Transverse colon (tissue), 3 donors: Measurements from ENCODE around the gene DOCK9.

Experiments
- POLR2A ChIP-seq: fragments of 450-650 bp; IDR thresholded peaks from one replicate; pipeline ENCODE4 v1.6.1; 2016; ENCODE audit warnings: antibody characterized with exemption, mild to moderate bottlenecking, moderate library complexity
- TF ChIP-seq, protein P1 (sequence below), 5 experiments: fragments of 200-600 bp in 3 of 5; fragments of 450-650 bp in 2 of 5; sonication (generic) in 3 of 5; IDR thresholded peaks; 1 replicate in 2 of 5; 2 replicates in 3 of 5; pipeline ENCODE4 v1.5.1; 2016 to 2017; ENCODE audit warnings: antibody characterized with exemption in 5 of 5, inconsistent platforms in 3 of 5, mild to moderate bottlenecking in 2 of 5, moderate library complexity in 1 of 5

DNA sequence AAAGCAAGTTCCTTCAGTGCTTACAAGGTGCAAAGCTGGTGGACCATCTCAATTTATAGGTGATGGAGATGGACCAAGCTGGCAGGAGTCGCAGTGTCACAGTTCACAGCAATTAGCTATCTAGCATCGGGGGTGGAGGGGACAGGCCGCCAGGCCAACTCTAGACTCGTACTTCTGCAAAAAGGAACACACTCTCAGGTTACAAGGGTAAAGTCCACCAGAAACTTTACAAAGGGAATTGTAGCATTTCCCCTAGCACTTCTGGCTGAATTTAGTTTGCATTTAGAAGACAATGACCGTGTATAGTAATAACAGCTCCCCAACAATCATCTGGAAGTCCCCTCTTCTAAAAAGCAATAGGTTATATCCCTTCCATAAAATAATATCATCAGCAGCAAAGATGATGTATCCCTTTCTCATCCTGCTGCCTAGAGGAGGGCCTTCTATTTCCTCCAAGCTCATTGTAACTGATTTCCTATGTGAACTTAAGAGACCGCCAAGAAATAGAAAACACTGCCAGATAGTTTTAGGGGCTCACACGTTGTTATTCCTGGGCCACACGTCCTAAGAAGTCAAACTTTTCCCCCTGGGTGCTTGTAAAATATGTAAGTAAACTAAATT, 8.5 kb upstream of the DOCK9 start:
- TF ChIP-seq, protein P1, sequence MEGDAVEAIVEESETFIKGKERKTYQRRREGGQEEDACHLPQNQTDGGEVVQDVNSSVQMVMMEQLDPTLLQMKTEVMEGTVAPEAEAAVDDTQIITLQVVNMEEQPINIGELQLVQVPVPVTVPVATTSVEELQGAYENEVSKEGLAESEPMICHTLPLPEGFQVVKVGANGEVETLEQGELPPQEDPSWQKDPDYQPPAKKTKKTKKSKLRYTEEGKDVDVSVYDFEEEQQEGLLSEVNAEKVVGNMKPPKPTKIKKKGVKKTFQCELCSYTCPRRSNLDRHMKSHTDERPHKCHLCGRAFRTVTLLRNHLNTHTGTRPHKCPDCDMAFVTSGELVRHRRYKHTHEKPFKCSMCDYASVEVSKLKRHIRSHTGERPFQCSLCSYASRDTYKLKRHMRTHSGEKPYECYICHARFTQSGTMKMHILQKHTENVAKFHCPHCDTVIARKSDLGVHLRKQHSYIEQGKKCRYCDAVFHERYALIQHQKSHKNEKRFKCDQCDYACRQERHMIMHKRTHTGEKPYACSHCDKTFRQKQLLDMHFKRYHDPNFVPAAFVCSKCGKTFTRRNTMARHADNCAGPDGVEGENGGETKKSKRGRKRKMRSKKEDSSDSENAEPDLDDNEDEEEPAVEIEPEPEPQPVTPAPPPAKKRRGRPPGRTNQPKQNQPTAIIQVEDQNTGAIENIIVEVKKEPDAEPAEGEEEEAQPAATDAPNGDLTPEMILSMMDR (IDR thresholded peaks at IDR 0.05): no peak
- TF ChIP-seq POLR2A: no peak
